ENCODE results near the gene CD37. TPM values are rescaled to one million over a fixed set of nuclear protein-coding genes. Genes with fewer than 3 reads are reported as not detected.
"Not testable (repeated sequence)": the region's sequence is repeated elsewhere in the genome, so short reads cannot be mapped to it uniquely, and the experiment has no call there.

The CD37 gene
- total and polyA plus RNA-seq, 2 experiments from 2014 or later, result 106 TPM; not detected in 1

GRCh38 chr19:49301866-49302252 lies 33.3 kb upstream of the CD37 start:
- no peak overlapping the region for H3K4me2 ChIP-seq
- H3K27me3 ChIP-seq (ENCODE audit: insufficient read depth), result no peaks in the 10 kb centered on the region
- H3K4me1 ChIP-seq (ENCODE audit: insufficient read depth), result no peaks in the 10 kb centered on the region; the same call in 1 of the 2 replicates
- no peaks in the 10 kb centered on the region for H3K36me3 ChIP-seq (ENCODE audit: insufficient read depth)
- H3K27ac ChIP-seq (ENCODE audit: low read depth), result no peak overlapping the region
- no peak overlapping the region for H2AFZ ChIP-seq
- 0 out of 2 replicates have a peak, but pooled peaks cover 4% of the 10 kb centered on the region for H3F3A ChIP-seq (replicated peaks; ENCODE audit: low read depth)
- TF ChIP-seq ETS1 (IDR thresholded peaks at IDR 0.05), result no peak
- no peak for TF ChIP-seq STAT1 (IDR thresholded peaks at IDR 0.05; ENCODE audit: unreplicated experiment)
- TF ChIP-seq NANOG (IDR thresholded peaks at IDR 0.05; ENCODE audit: borderline replicate concordance), result no peak
- no peak for TF ChIP-seq REST (IDR thresholded peaks at IDR 0.05; ENCODE audit: unreplicated experiment)
- TF ChIP-seq JUNB (IDR thresholded peaks at IDR 0.05; ENCODE audit: unreplicated experiment), result no peak
- no peak for TF ChIP-seq EZH2 (IDR thresholded peaks at IDR 0.05; ENCODE audit: low read depth, unreplicated experiment)
- TF ChIP-seq EZH2phosphoT487 (IDR thresholded peaks at IDR 0.05; ENCODE audit: unreplicated experiment), result no peak
- H3K4me3 ChIP-seq, result no peak overlapping the region
- no peaks in the 10 kb centered on the region for H4K20me1 ChIP-seq (replicated peaks; ENCODE audit: insufficient read depth)
- H3K9me3 Mint-ChIP-seq, result peaks cover 6% of the 10 kb centered on the region; the same call in 1 of the 3 replicates
- H3K27ac Mint-ChIP-seq, result no peak overlapping the region
- ATAC-seq (no peak; the same call in 2 of the 3 replicates), DNase-seq (ENCODE audit: low spot score) (no peak)
- no peak overlapping the region for H3K4me3 Mint-ChIP-seq
- H3K79me2 ChIP-seq (replicated peaks; ENCODE audit: insufficient read depth), result no peaks in the 10 kb centered on the region
- peaks cover 3% of the 10 kb centered on the region; the same call in 2 of the 3 replicates for H3K4me1 Mint-ChIP-seq
- no peaks in the 10 kb centered on the region for H3K9me2 ChIP-seq (ENCODE audit: insufficient read depth)
- peaks cover 2% of the 10 kb centered on the region for H3K27me3 Mint-ChIP-seq (ENCODE audit: insufficient read depth, low read depth, poor library complexity)
- no peaks in the 10 kb centered on the region for H3K36me3 Mint-ChIP-seq (ENCODE audit: low read depth)

- not testable (repeated sequence) for H3K27me3 ChIP-seq (ENCODE audit: insufficient read depth); H3K9me3 Mint-ChIP-seq; H3K4me1 ChIP-seq (ENCODE audit: insufficient read depth); H3K27ac Mint-ChIP-seq; H4K20me1 ChIP-seq (replicated peaks; ENCODE audit: insufficient read depth); H3K4me3 Mint-ChIP-seq; H3K27ac ChIP-seq (ENCODE audit: low read depth); H3K4me3 ChIP-seq; H3K4me1 Mint-ChIP-seq; H3K27me3 Mint-ChIP-seq (ENCODE audit: insufficient read depth, low read depth, poor library complexity); H3K79me2 ChIP-seq (replicated peaks; ENCODE audit: insufficient read depth); ATAC-seq; H2AFZ ChIP-seq; H3K36me3 Mint-ChIP-seq (ENCODE audit: low read depth); H3F3A ChIP-seq (replicated peaks; ENCODE audit: low read depth); DNase-seq (ENCODE audit: low spot score); H3K9me2 ChIP-seq (ENCODE audit: insufficient read depth); H3K36me3 ChIP-seq (ENCODE audit: insufficient read depth); H3K4me2 ChIP-seq
Measured at GRCh38 chr19:49306734-49307133, 28.5 kb upstream of the CD37 start.

Data from GM23338 (cell line).